Body of pancreas (tissue), 4 donors: ENCODE results near the gene LEAP2. TPM values are rescaled to one million over a fixed set of nuclear protein-coding genes. Genes with fewer than 3 reads are reported as not detected.
A peak's percentile ranks its signal among the peaks of the same experiment; 100 is the strongest.
"Not testable (repeated sequence)": the region's sequence is repeated elsewhere in the genome, so short reads cannot be mapped to it uniquely, and the experiment has no call there.

Source experiments
- ATAC-seq: fragments of 150-250 bp; one replicate; pipeline ENCODE4 v1.9.1; 2016
- DNase-seq, 4 donors: peaks; one replicate each; pipeline ENCODE4 v3.0.0-alpha.2; 2019
- H3K27ac ChIP-seq, 4 donors: fragments of 200-600 bp; sonication (generic); 1 replicate in 3 of 4; 2 replicates in 1 of 4; pipeline versions ENCODE4 v1.5.1 to v1.6.1; 2016 to 2019; ENCODE audit warnings: mild to moderate bottlenecking in 1 of 4, mixed read lengths in 1 of 4, moderate library complexity in 1 of 4
- H3K27me3 ChIP-seq, 2 donors: fragments of 200-600 bp; sonication (generic); one replicate each; pipeline ENCODE4 v1.6.0; 2016; ENCODE audit warnings: mild to moderate bottlenecking in 1 of 2
- H3K36me3 ChIP-seq, 2 donors: fragments of 200-600 bp; sonication (generic); replicated peaks in 1 of 2; 2 replicates each; pipeline ENCODE4 v1.5.1; 2016; ENCODE audit warnings: low read depth in 2 of 2; ENCODE audit not compliant: insufficient read depth in 1 of 2
- H3K4me1 ChIP-seq: fragments of 200-600 bp; sonication (generic); one replicate; pipeline ENCODE4 v1.6.0; 2016
- H3K4me3 ChIP-seq, 2 donors: fragments of 200-600 bp; sonication (generic); 1 replicate in 1 of 2; 2 replicates in 1 of 2; pipeline ENCODE4 v1.5.1; 2016 to 2019
- H3K9me3 ChIP-seq, 3 donors: fragments of 200-600 bp; sonication (generic); 1 replicate in 2 of 3; 2 replicates in 1 of 3; pipeline ENCODE4 v1.5.1; 2016
- CTCF ChIP-seq, 7 experiments: fragments of 450-650 bp in 4 of 7; fragments of 200-600 bp in 3 of 7; sonication (generic) in 3 of 7; IDR thresholded peaks; one replicate each; pipeline ENCODE4 v1.5.1; 2016 to 2019; ENCODE audit warnings: antibody characterized with exemption in 7 of 7
- POLR2A ChIP-seq, 3 donors: fragments of 450-650 bp; IDR thresholded peaks; one replicate each; pipeline ENCODE4 v1.6.1; 2016; ENCODE audit warnings: antibody characterized with exemption in 3 of 3, mild to moderate bottlenecking in 2 of 3
- whole genome bisulfite sequencing, 2 donors: methylation state at CpG; one replicate each; pipeline ENCODE4 v1.1.5; 2017; 5-methylcytosine and 5-hydroxymethylcytosine counted together
- intact Hi-C: fragments of 100-400 bp; cut with DNase I; formaldehyde crosslinking; loops from one replicate; pipeline ENCODE4 v1.15.1; 2023
- total RNA-seq, 2 donors: library from RNA; depleted of rRNA; stranded (reverse); fragments of >200 nt; gene quantifications; one replicate each; pipeline ENCODE4 v1.1.0, GENCODE V29; 2016

LEAP2 gene
- total RNA-seq, 2 donors from 2014 or later = 3.4 to 9.6 TPM

DNA sequence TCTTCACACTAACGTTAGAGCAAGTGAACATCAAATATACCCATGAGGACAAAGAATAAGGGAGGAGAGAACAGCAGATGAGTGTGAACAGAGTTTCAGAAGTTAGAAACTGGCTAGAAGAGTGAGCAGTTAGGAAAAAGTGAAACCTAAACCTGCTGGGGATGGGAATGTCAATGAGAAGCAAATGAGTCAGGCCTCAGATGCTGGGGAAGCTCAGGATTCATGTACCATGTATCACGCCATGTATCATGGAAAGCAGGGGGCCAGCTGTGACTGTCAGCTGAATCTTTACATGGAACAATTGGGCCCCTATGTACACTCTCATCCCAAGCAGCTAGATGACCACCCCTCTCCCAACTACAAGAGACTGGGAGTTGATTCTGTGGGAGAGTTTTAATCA is 23.4 kb upstream of the LEAP2 start:
- H3K9me3 ChIP-seq = no peaks in the 10 kb centered on the region
- intact Hi-C loops = no loop called here
- no peaks in the 10 kb centered on the region for H3K27me3 ChIP-seq
- H3K27ac ChIP-seq = peak overlapping the region in 3 of 4 donors; percentile 14 to 50 (median 44)
- WGBS, 2 donors = 54 to 71% methylated on average over 2 of the region's 2 CpGs
- no peak overlapping the region for H3K4me3 ChIP-seq
- DNase-seq = no peak
- H3K4me1 ChIP-seq = peaks cover 24% of the 10 kb centered on the region
- H3K36me3 ChIP-seq = no peaks in the 10 kb centered on the region
- TF ChIP-seq CTCF (IDR thresholded peaks at IDR 0.05) = no peak
- TF ChIP-seq POLR2A (IDR thresholded peaks at IDR 0.05) = no peak
- no peak for ATAC-seq

DNA sequence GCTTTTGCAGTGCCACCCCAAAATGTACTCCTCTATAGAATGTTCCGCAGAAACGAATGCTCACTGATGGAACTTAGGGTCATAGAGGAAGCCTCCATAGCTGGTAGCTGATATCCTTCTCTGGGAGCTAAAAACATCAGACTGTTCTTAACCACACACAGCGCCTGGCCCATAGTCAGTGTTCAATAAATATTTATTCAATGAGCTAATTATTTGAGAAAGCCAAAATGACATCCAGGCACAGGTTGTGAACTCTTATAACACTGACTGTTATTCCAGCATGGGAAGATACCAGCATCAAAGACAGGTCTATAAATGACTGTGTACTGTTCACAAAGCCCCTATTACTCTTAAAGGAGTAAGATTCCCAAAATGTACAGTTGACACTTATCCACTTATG is 20.1 kb upstream of the LEAP2 start:
- peaks cover 24% of the 10 kb centered on the region for H3K4me1 ChIP-seq
- H3K4me3 ChIP-seq = no peak overlapping the region
- H3K9me3 ChIP-seq = no peaks in the 10 kb centered on the region
- intact Hi-C loops = no loop called here
- WGBS, 2 donors = 59 to 61% methylated on average over 3 of the region's 3 CpGs
- peak; percentile 86 for ATAC-seq
- TF ChIP-seq POLR2A (IDR thresholded peaks at IDR 0.05) = peak in 1 of 3 donors; percentile 18
- TF ChIP-seq CTCF (IDR thresholded peaks at IDR 0.05) = no peak
- H3K27ac ChIP-seq = peak overlapping the region; percentile 12 to 72 (median 32)
- peak; percentile 31 to 57 (median 48) for DNase-seq
- H3K27me3 ChIP-seq = no peaks in the 10 kb centered on the region
- no peaks in the 10 kb centered on the region for H3K36me3 ChIP-seq

GRCh38 chr5:132853790-132854189 is 19.7 kb upstream of the LEAP2 start:
- no peak for TF ChIP-seq CTCF (IDR thresholded peaks at IDR 0.05)
- no peak for TF ChIP-seq POLR2A (IDR thresholded peaks at IDR 0.05)
- intact Hi-C loops = no loop called here
- 10 to 22% methylated on average over 1 of the region's 1 CpG for WGBS, 2 donors

GRCh38 chr5:132854301-132854700 is 19.2 kb upstream of the LEAP2 start:
- ATAC-seq (peak; percentile 59), DNase-seq (no peak)
- Histone ChIP-seq H3K9me3 (no peaks in the 10 kb centered on the region), H3K27ac (peak overlapping the region in 2 of 4 donors; percentile 53 to 72), H3K27me3 (no peaks in the 10 kb centered on the region), H3K36me3 (no peaks in the 10 kb centered on the region), H3K4me1 (peaks cover 24% of the 10 kb centered on the region), H3K4me3 (no peak overlapping the region)
- intact Hi-C loops = no loop called here
- TF ChIP-seq POLR2A (IDR thresholded peaks at IDR 0.05) (no peak), CTCF (IDR thresholded peaks at IDR 0.05) (no peak)
- WGBS, 2 donors = 6 to 9% methylated on average over 3 of the region's 3 CpGs

More at GRCh38 chr5:132853790-132854189, 19.7 kb upstream of the LEAP2 start:
- DNase-seq (no peak), ATAC-seq (no peak)
- no peak overlapping the region for H3K4me3 ChIP-seq
- peaks cover 24% of the 10 kb centered on the region for H3K4me1 ChIP-seq
- H3K27me3 ChIP-seq = no peaks in the 10 kb centered on the region
- H3K36me3 ChIP-seq = no peaks in the 10 kb centered on the region
- no peaks in the 10 kb centered on the region for H3K9me3 ChIP-seq
- H3K27ac ChIP-seq = peak overlapping the region in 3 of 4 donors; percentile 15 to 72 (median 50)

DNA sequence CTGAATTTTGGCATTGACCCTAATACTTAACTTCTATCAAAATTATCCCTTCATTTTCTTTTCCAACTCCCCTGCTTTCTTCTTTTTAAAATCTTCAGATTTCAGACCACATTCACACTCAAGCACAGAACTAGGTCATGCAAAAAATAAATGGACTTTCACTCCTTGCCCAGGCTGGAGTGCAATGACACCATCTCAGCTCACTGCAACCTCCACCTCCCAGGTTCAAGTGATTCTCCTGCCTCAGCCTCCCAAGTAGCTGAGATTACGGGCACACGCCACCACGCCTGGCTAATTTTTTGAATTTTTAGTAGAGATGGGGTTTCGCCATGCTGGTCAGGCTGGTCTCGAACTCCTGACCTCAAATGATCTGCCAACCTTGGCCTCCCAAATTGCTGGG is 18.5 kb upstream of the LEAP2 start:
- 91 to 97% methylated on average over 5 of the region's 5 CpGs for WGBS, 2 donors
- peaks cover 19% of the 10 kb centered on the region for H3K4me1 ChIP-seq
- H3K9me3 ChIP-seq, H3K4me3 ChIP-seq, DNase-seq, intact Hi-C loops, H3K36me3 ChIP-seq, ATAC-seq, H3K27me3 ChIP-seq, H3K27ac ChIP-seq: not testable (repeated sequence)
